ENCODE measurements around the gene DNMT1. TPM values are rescaled to one million over a fixed set of nuclear protein-coding genes. Genes with fewer than 3 reads are reported as not detected.

The DNMT1 gene
- polyA plus RNA-seq, 3 donors, result 17.6 to 72.5 (median 19.0) TPM

GRCh38 chr19:10135551-10136334 is 59.0 kb downstream of the DNMT1 start:
- peaks cover 5 to 10% of the 10 kb centered on the region in 2 donors for H3K4me1 ChIP-seq (ENCODE audit: control insufficient read depth in 1 of 2, insufficient read depth in 2 of 2, low read length in 2 of 2)
- peaks cover 74 to 91% of the 10 kb centered on the region in 2 donors for H3K36me3 ChIP-seq (replicated peaks in 1 of 2; ENCODE audit: control insufficient read depth in 1 of 2, insufficient read depth in 2 of 2, low read length in 2 of 2)
- no peak overlapping the region for H2AFZ ChIP-seq (ENCODE audit: insufficient read depth, low read depth, low read length, poor library complexity, severe bottlenecking)
- no peak overlapping the region for H3K4me3 Mint-ChIP-seq
- no peak for DNase-seq
- no peak overlapping the region for H3K4me3 ChIP-seq (replicated peaks in 1 of 3; ENCODE audit: low read depth in 2 of 3, low read length in 3 of 3)
- H3K27ac Mint-ChIP-seq, result peak overlapping the region in 1 of 7 donors; percentile 69
- no peak overlapping the region for H3K4me2 ChIP-seq (replicated peaks; ENCODE audit: extremely low read depth, low read length, poor library complexity, severe bottlenecking)
- H3K9ac ChIP-seq (ENCODE audit: insufficient read depth, low read length, poor library complexity, severe bottlenecking), result no peak overlapping the region
- H3K27me3 ChIP-seq (ENCODE audit: control insufficient read depth in 2 of 2, insufficient read depth in 2 of 2, low read length in 2 of 2), result no peaks in the 10 kb centered on the region
- H3K27me3 Mint-ChIP-seq (ENCODE audit: low read depth in 3 of 3), result no peaks in the 10 kb centered on the region
- no peaks in the 10 kb centered on the region for H3K9me3 ChIP-seq (replicated peaks in 1 of 2; ENCODE audit: control insufficient read depth in 1 of 2, insufficient read depth in 1 of 2, low read length in 2 of 2)
- H3K36me3 Mint-ChIP-seq, result peaks cover 51 to 89% of the 10 kb centered on the region in 2 donors
- WGBS (ENCODE audit: insufficient coverage), result 97% methylated on average over 37 of the region's 39 CpGs
- intact Hi-C loops (cut with micrococcal nuclease), result no loop called here
- H3K27ac ChIP-seq (ENCODE audit: low read depth in 1 of 2, low read length in 2 of 2), result peak overlapping the region in 1 of 2 donors; percentile 31
- no peak for TF ChIP-seq CTCF (IDR thresholded peaks at IDR 0.05)
- no peaks in the 10 kb centered on the region for H3K9me3 Mint-ChIP-seq
- H3K79me2 ChIP-seq (ENCODE audit: insufficient read depth, low read length), result no peaks in the 10 kb centered on the region
- H4K20me1 ChIP-seq (ENCODE audit: insufficient read depth, low read length), result no peaks in the 10 kb centered on the region
- H3K4me1 Mint-ChIP-seq, result peaks cover 9% of the 10 kb centered on the region

- Histone ChIP-seq H3K79me2 (ENCODE audit: insufficient read depth, low read length) (no peaks in the 10 kb centered on the region), H2AFZ (ENCODE audit: insufficient read depth, low read depth, low read length, poor library complexity, severe bottlenecking) (no peak overlapping the region), H3K27me3 (ENCODE audit: control insufficient read depth in 2 of 2, insufficient read depth in 2 of 2, low read length in 2 of 2) (no peaks in the 10 kb centered on the region), H3K9ac (ENCODE audit: insufficient read depth, low read length, poor library complexity, severe bottlenecking) (no peak overlapping the region), H4K20me1 (ENCODE audit: insufficient read depth, low read length) (no peaks in the 10 kb centered on the region), H3K9me3 (replicated peaks in 1 of 2; ENCODE audit: control insufficient read depth in 1 of 2, insufficient read depth in 1 of 2, low read length in 2 of 2) (no peaks in the 10 kb centered on the region), H3K4me2 (replicated peaks; ENCODE audit: extremely low read depth, low read length, poor library complexity, severe bottlenecking) (no peak overlapping the region), H3K36me3 (replicated peaks in 1 of 2; ENCODE audit: control insufficient read depth in 1 of 2, insufficient read depth in 2 of 2, low read length in 2 of 2) (peaks cover 58 to 74% of the 10 kb centered on the region in 2 donors), H3K27ac (ENCODE audit: low read depth in 1 of 2, low read length in 2 of 2) (peak overlapping the region in 1 of 2 donors; percentile 62), H3K4me1 (ENCODE audit: control insufficient read depth in 1 of 2, insufficient read depth in 2 of 2, low read length in 2 of 2) (peaks cover 5 to 10% of the 10 kb centered on the region in 2 donors), H3K4me3 (replicated peaks in 1 of 3; ENCODE audit: low read depth in 2 of 3, low read length in 3 of 3) (no peak overlapping the region)
- Mint-ChIP-seq H3K36me3 (peaks cover 41 to 77% of the 10 kb centered on the region in 2 donors), H3K4me1 (peaks cover 9% of the 10 kb centered on the region), H3K27me3 (ENCODE audit: low read depth in 3 of 3) (no peaks in the 10 kb centered on the region), H3K4me3 (no peak overlapping the region), H3K27ac (peak overlapping the region in 1 of 7 donors; percentile 20), H3K9me3 (no peaks in the 10 kb centered on the region)
- intact Hi-C loops (cut with micrococcal nuclease), result no loop called here
- 97% methylated on average over 8 of the region's 9 CpGs for WGBS (ENCODE audit: insufficient coverage)
- no peak for DNase-seq
- no peak for TF ChIP-seq CTCF (IDR thresholded peaks at IDR 0.05)
These were observed 60.7 kb downstream of the DNMT1 start for GRCh38 chr19:10134040-10134439.

Measured in CD14-positive monocyte (primary cell).